Mesenchymal stem cell (in vitro differentiated cells and primary cell): ENCODE measurements around the gene MYO1A.

Source experiments
- DNase-seq: peaks from one replicate; pipeline ENCODE4 v3.0.0-alpha.2; 2013
- H2AFZ ChIP-seq: one replicate; pipeline ENCODE4 v1.6.1; 2013; ENCODE audit warnings: low read depth, mild to moderate bottlenecking, control low read depth, inconsistent platforms, low read length, moderate library complexity
- H2AK5ac ChIP-seq: 2 replicates; pipeline ENCODE4 v1.6.1; 2013; ENCODE audit warnings: low read length, moderate library complexity, mild to moderate bottlenecking, inconsistent platforms; ENCODE audit not compliant: severe bottlenecking
- H2BK120ac ChIP-seq: one replicate; pipeline ENCODE4 v1.6.1; 2013; ENCODE audit warnings: low read depth, mild to moderate bottlenecking, inconsistent platforms, low read length, moderate library complexity
- H2BK12ac ChIP-seq, 2 experiments: one replicate each; pipeline ENCODE4 v1.6.1; 2013; ENCODE audit warnings: inconsistent platforms in 2 of 2, low read length in 2 of 2, mild to moderate bottlenecking in 2 of 2, moderate library complexity in 2 of 2, control low read depth in 1 of 2
- H2BK15ac ChIP-seq: one replicate; pipeline ENCODE4 v1.6.1; 2013; ENCODE audit warnings: mild to moderate bottlenecking, low read depth, inconsistent platforms; ENCODE audit not compliant: poor library complexity, severe bottlenecking
- H2BK5ac ChIP-seq: 2 replicates; pipeline ENCODE4 v1.6.1; 2013; ENCODE audit warnings: low read depth, mild to moderate bottlenecking, low read length, control low read depth, inconsistent platforms; ENCODE audit not compliant: poor library complexity, severe bottlenecking
- H3K14ac ChIP-seq, 2 experiments: one replicate each; pipeline ENCODE4 v1.6.1; 2013; ENCODE audit warnings: inconsistent platforms in 2 of 2, low read length in 2 of 2, control low read depth in 1 of 2, mild to moderate bottlenecking in 1 of 2, moderate library complexity in 1 of 2
- H3K18ac ChIP-seq, 2 experiments: one replicate each; pipeline ENCODE4 v1.6.1; 2013; ENCODE audit warnings: inconsistent platforms in 2 of 2, low read length in 2 of 2, control low read depth in 1 of 2, low read depth in 1 of 2, mild to moderate bottlenecking in 1 of 2
- H3K23ac ChIP-seq, 2 experiments: one replicate each; pipeline ENCODE4 v1.6.1; 2013; ENCODE audit warnings: inconsistent platforms in 2 of 2, low read length in 2 of 2, mild to moderate bottlenecking in 2 of 2, moderate library complexity in 2 of 2, control low read depth in 1 of 2
- H3K27ac ChIP-seq: 2 replicates; pipeline ENCODE4 v1.5.1; 2013; ENCODE audit warnings: mild to moderate bottlenecking, moderate library complexity, low read length, control low read depth, inconsistent platforms; ENCODE audit not compliant: poor library complexity, severe bottlenecking
- H3K27me3 ChIP-seq, 2 experiments: 2 replicates each; pipeline versions ENCODE4 v1.6.1 to v1.7.0; 2013; ENCODE audit warnings: low read length in 2 of 2, mild to moderate bottlenecking in 2 of 2, moderate library complexity in 2 of 2, control low read depth in 1 of 2, inconsistent platforms in 1 of 2; ENCODE audit not compliant: control insufficient read depth in 1 of 2, insufficient read depth in 1 of 2
- H3K36me3 ChIP-seq, 2 experiments: 2 replicates each; pipeline versions ENCODE4 v1.6.1 to v1.7.0; 2013; ENCODE audit warnings: low read length in 2 of 2, control low read depth in 1 of 2, inconsistent platforms in 1 of 2, low read depth in 1 of 2, mild to moderate bottlenecking in 1 of 2; ENCODE audit not compliant: insufficient read depth in 2 of 2, control insufficient read depth in 1 of 2
- H3K4ac ChIP-seq, 2 experiments: one replicate each; pipeline ENCODE4 v1.6.1; 2013; ENCODE audit warnings: inconsistent platforms in 2 of 2, low read length in 2 of 2, mild to moderate bottlenecking in 2 of 2, moderate library complexity in 2 of 2, control low read depth in 1 of 2, low read depth in 1 of 2
- H3K4me1 ChIP-seq: 2 replicates; pipeline ENCODE4 v1.6.1; 2013; ENCODE audit warnings: low read depth, low read length, control low read depth; ENCODE audit not compliant: control insufficient read depth, insufficient read depth
- H3K4me2 ChIP-seq: 2 replicates; pipeline ENCODE4 v1.6.1; 2013; ENCODE audit warnings: low read length, mild to moderate bottlenecking, inconsistent platforms; ENCODE audit not compliant: poor library complexity, severe bottlenecking
- H3K4me3 ChIP-seq, 2 experiments: 2 replicates each; pipeline versions ENCODE4 v1.5.1 to v1.7.0; 2013; ENCODE audit warnings: low read length in 2 of 2, mild to moderate bottlenecking in 2 of 2, control low read depth in 1 of 2, low read depth in 1 of 2; ENCODE audit not compliant: insufficient read depth in 1 of 2
- H3K79me1 ChIP-seq: replicated peaks from 2 replicates; pipeline ENCODE4 v1.6.1; 2013; ENCODE audit warnings: mild to moderate bottlenecking, control low read depth, low read length, inconsistent platforms; ENCODE audit not compliant: poor library complexity, severe bottlenecking
- H3K9ac ChIP-seq: 2 replicates; pipeline ENCODE4 v1.7.0; 2013; ENCODE audit warnings: mild to moderate bottlenecking, low read length, moderate library complexity
- H3K9me3 ChIP-seq: 2 replicates; pipeline ENCODE4 v1.7.0; 2013; ENCODE audit warnings: mild to moderate bottlenecking, low read length; ENCODE audit not compliant: control insufficient read depth
- H4K8ac ChIP-seq: one replicate; pipeline ENCODE4 v1.6.1; 2013; ENCODE audit warnings: inconsistent platforms, mild to moderate bottlenecking, low read length, moderate library complexity
- H4K91ac ChIP-seq: one replicate; pipeline ENCODE4 v1.6.1; 2013; ENCODE audit warnings: mild to moderate bottlenecking, low read length, inconsistent platforms
- WGBS: methylation state at CpG from one replicate; pipeline ENCODE4 v1.1.7; 2013; ENCODE audit warnings: mixed read lengths; 5-methylcytosine and 5-hydroxymethylcytosine counted together

MYO1A gene

GRCh38 chr12:57037264-57037663 lies 12.7 kb downstream of the MYO1A start:
- no peak overlapping the region for H2BK12ac ChIP-seq
- no peak overlapping the region for H3K4me3 ChIP-seq
- no peak for DNase-seq
- H3K79me1 ChIP-seq = no peaks in the 10 kb centered on the region
- H3K23ac ChIP-seq = no peak overlapping the region
- no peaks in the 10 kb centered on the region for H3K36me3 ChIP-seq
- H3K9ac ChIP-seq = no peak overlapping the region
- H3K18ac ChIP-seq = no peak overlapping the region
- no peak overlapping the region for H4K8ac ChIP-seq
- no peaks in the 10 kb centered on the region for H3K9me3 ChIP-seq
- H3K27me3 ChIP-seq = peaks cover 66 to 86% of the 10 kb centered on the region in 2 experiments
- H2BK15ac ChIP-seq = no peak overlapping the region
- no peak overlapping the region for H3K27ac ChIP-seq
- H2AK5ac ChIP-seq = no peak overlapping the region
- no peak overlapping the region for H2AFZ ChIP-seq
- H2BK5ac ChIP-seq = no peak overlapping the region
- no peaks in the 10 kb centered on the region for H3K4me1 ChIP-seq
- H2BK120ac ChIP-seq = no peak overlapping the region
- no peak overlapping the region for H3K4ac ChIP-seq
- no peak overlapping the region for H4K91ac ChIP-seq
- WGBS = 72% methylated on average over 3 of the region's 3 CpGs
- no peak overlapping the region for H3K14ac ChIP-seq
- no peak overlapping the region for H3K4me2 ChIP-seq

- Histone ChIP-seq H3K27ac (no peak overlapping the region), H2BK120ac (no peak overlapping the region), H3K27me3 (peaks cover 66 to 87% of the 10 kb centered on the region in 2 experiments), H3K4me2 (no peak overlapping the region), H3K9ac (no peak overlapping the region), H4K8ac (no peak overlapping the region), H3K36me3 (no peaks in the 10 kb centered on the region), H3K9me3 (no peaks in the 10 kb centered on the region), H3K4me3 (no peak overlapping the region), H2BK5ac (no peak overlapping the region), H3K23ac (no peak overlapping the region), H2BK12ac (no peak overlapping the region), H4K91ac (no peak overlapping the region), H3K4ac (no peak overlapping the region), H3K14ac (no peak overlapping the region), H2BK15ac (no peak overlapping the region), H3K4me1 (no peaks in the 10 kb centered on the region), H2AFZ (no peak overlapping the region), H3K79me1 (no peaks in the 10 kb centered on the region), H2AK5ac (no peak overlapping the region), H3K18ac (no peak overlapping the region)
- WGBS = 89% methylated on average over 3 of the region's 3 CpGs
- DNase-seq = no peak
Observed at GRCh38 chr12:57033431-57033830, 16.5 kb downstream of the MYO1A start.

- no peak overlapping the region for H3K4me3 ChIP-seq
- no peak overlapping the region for H3K9ac ChIP-seq
- no peak overlapping the region for H3K27ac ChIP-seq
- H3K4ac ChIP-seq = no peak overlapping the region
- H3K14ac ChIP-seq = no peak overlapping the region
- H2BK15ac ChIP-seq = no peak overlapping the region
- no peak overlapping the region for H4K8ac ChIP-seq
- H2AK5ac ChIP-seq = no peak overlapping the region
- H2BK120ac ChIP-seq = no peak overlapping the region
- H3K9me3 ChIP-seq = no peaks in the 10 kb centered on the region
- no peak overlapping the region for H3K23ac ChIP-seq
- 83% methylated on average over 7 of the region's 7 CpGs for WGBS
- no peak overlapping the region for H3K18ac ChIP-seq
- no peak overlapping the region for H3K4me2 ChIP-seq
- no peaks in the 10 kb centered on the region for H3K79me1 ChIP-seq
- peaks cover 2% of the 10 kb centered on the region for H3K4me1 ChIP-seq
- H3K36me3 ChIP-seq = no peaks in the 10 kb centered on the region
- H2BK12ac ChIP-seq = no peak overlapping the region
- H2AFZ ChIP-seq = no peak overlapping the region
- no peak overlapping the region for H2BK5ac ChIP-seq
- H4K91ac ChIP-seq = no peak overlapping the region
- no peak for DNase-seq
- peaks cover 66 to 87% of the 10 kb centered on the region in 2 experiments for H3K27me3 ChIP-seq
Observed at GRCh38 chr12:57031789-57032188, 18.1 kb downstream of the MYO1A start.

- H2AFZ ChIP-seq = no peak overlapping the region
- WGBS = 74% methylated on average over 2 of the region's 2 CpGs
Observed at GRCh38 chr12:57031138-57031725, 18.7 kb downstream of the MYO1A start.

More at GRCh38 chr12:57031138-57031725, 18.7 kb downstream of the MYO1A start:
- H3K27me3 ChIP-seq = peaks cover 66 to 87% of the 10 kb centered on the region in 2 experiments
- H2BK5ac ChIP-seq = no peak overlapping the region
- no peaks in the 10 kb centered on the region for H3K79me1 ChIP-seq
- H3K18ac ChIP-seq = no peak overlapping the region
- no peak overlapping the region for H2BK120ac ChIP-seq
- H4K91ac ChIP-seq = no peak overlapping the region
- H3K14ac ChIP-seq = no peak overlapping the region
- H4K8ac ChIP-seq = no peak overlapping the region
- no peak overlapping the region for H2AK5ac ChIP-seq
- no peaks in the 10 kb centered on the region for H3K36me3 ChIP-seq
- no peak overlapping the region for H3K27ac ChIP-seq
- H3K4me1 ChIP-seq = peaks cover 2% of the 10 kb centered on the region
- no peak overlapping the region for H3K23ac ChIP-seq
- DNase-seq = no peak
- no peak overlapping the region for H3K9ac ChIP-seq
- no peak overlapping the region for H2BK12ac ChIP-seq
- no peak overlapping the region for H3K4me3 ChIP-seq
- no peak overlapping the region for H3K4ac ChIP-seq
- H3K4me2 ChIP-seq = no peak overlapping the region
- no peaks in the 10 kb centered on the region for H3K9me3 ChIP-seq
- H2BK15ac ChIP-seq = no peak overlapping the region
